K562 (cell line): ENCODE measurements around the gene GNA15. TPM values are rescaled to one million over a fixed set of nuclear protein-coding genes. Genes with fewer than 3 reads are reported as not detected.

Experiments
- ATAC-seq: fragments of 200-7000 bp; cut with Tn5 transposase; 3 replicates; pipeline ENCODE4 v1.9.1; 2020; ENCODE audit warnings: moderate library complexity
- BruUV-seq: library from RNA; stranded (reverse); fragments of 400-500 nt; replicated peaks from 2 replicates; lab custom pipeline; 2021; lab: Mats Ljungman, UMichigan
- CTCF ChIA-PET: fragments of 300-600 bp; formaldehyde crosslinking; extraction: SDS; loops from one replicate; lab custom pipeline; 2021; ENCODE audit warnings: low intra/inter-chr PET ratio; lab: Yijun Ruan, JAX
- POLR2A ChIA-PET: fragments of 300-600, 350-650 bp; sonication (Branson Sonifier 250); formaldehyde crosslinking; extraction: SDS; loops from one replicate; lab custom pipeline; 2021; ENCODE audit warnings: antibody characterized with exemption, inconsistent platforms; lab: Yijun Ruan, JAX
- DNase-seq, 4 experiments: peaks; one replicate each; pipeline versions ENCODE4 v3.0.0 to v3.0.0-alpha.2; 2011 to 2018; ENCODE audit warnings: low spot score in 3 of 4, mixed read lengths in 3 of 4; ENCODE audit errors: extremely low read depth in 1 of 4
- FAIRE-seq: peaks from 2 replicates; lab custom pipeline; 2011; peaks lifted over from hg19 to GRCh38; lab: Jason Lieb, UNC
- H2AFZ ChIP-seq: 2 replicates; pipeline ENCODE4 v1.6.0; 2011; ENCODE audit warnings: low read depth, low read length, control low read depth, inconsistent platforms
- H3K27ac ChIP-seq: fragments of 200-600 bp; 3 replicates; pipeline ENCODE4 v1.8.0; 2011; ENCODE audit warnings: low read depth, mild to moderate bottlenecking, control low read depth, inconsistent platforms, low read length, moderate library complexity, mixed read lengths; ENCODE audit errors: extremely low read depth
- H3K27me3 ChIP-seq, 2 experiments: fragments of 300-600 bp in 1 of 2; 2 replicates in 1 of 2; 3 replicates in 1 of 2; pipeline versions ENCODE4 v1.6.0 to v1.8.0; 2011; ENCODE audit warnings: inconsistent platforms in 2 of 2, low read length in 2 of 2, mild to moderate bottlenecking in 1 of 2, mixed read lengths in 1 of 2, moderate library complexity in 1 of 2; ENCODE audit not compliant: control insufficient read depth in 2 of 2, insufficient read depth in 2 of 2
- H3K36me3 ChIP-seq: fragments of 300-600 bp; 3 replicates; pipeline ENCODE4 v1.8.0; 2011; ENCODE audit warnings: mild to moderate bottlenecking, low read length, inconsistent platforms; ENCODE audit not compliant: control insufficient read depth, insufficient read depth
- H3K4me1 ChIP-seq, 2 experiments: fragments of 200-600 bp in 1 of 2; replicated peaks in 1 of 2; 2 replicates in 1 of 2; 3 replicates in 1 of 2; pipeline versions ENCODE4 v1.5.1 to v1.8.0; 2011; ENCODE audit warnings: inconsistent platforms in 2 of 2, low read length in 2 of 2, mild to moderate bottlenecking in 1 of 2, mixed read lengths in 1 of 2, moderate library complexity in 1 of 2; ENCODE audit not compliant: control insufficient read depth in 2 of 2, insufficient read depth in 2 of 2
- H3K4me2 ChIP-seq: 2 replicates; pipeline ENCODE4 v1.6.1; 2011; ENCODE audit warnings: low read length, control low read depth, inconsistent platforms, mixed read lengths; ENCODE audit not compliant: insufficient read depth
- H3K4me3 ChIP-seq: fragments of 200-600 bp; sonication (generic), shearing (Covaris generic); 2 replicates; pipeline ENCODE4 v1.5.1; 2016; ENCODE audit warnings: control low read depth, inconsistent platforms
- H3K79me2 ChIP-seq: fragments of 200-600 bp; 3 replicates; pipeline ENCODE4 v1.8.0; 2011; ENCODE audit warnings: low read length, inconsistent platforms; ENCODE audit not compliant: control insufficient read depth, insufficient read depth
- H3K9ac ChIP-seq, 2 experiments: 2 replicates each; pipeline versions ENCODE4 v1.6.0 to v1.6.1; 2011; ENCODE audit warnings: low read depth in 2 of 2, low read length in 2 of 2, control low read depth in 1 of 2, inconsistent platforms in 1 of 2, mild to moderate bottlenecking in 1 of 2, mixed read lengths in 1 of 2; ENCODE audit not compliant: insufficient read depth in 1 of 2
- H3K9me1 ChIP-seq: one replicate; pipeline ENCODE4 v1.6.0; 2011; ENCODE audit warnings: inconsistent platforms, mild to moderate bottlenecking, low read length, moderate library complexity; ENCODE audit not compliant: control insufficient read depth, insufficient read depth
- H3K9me3 ChIP-seq: replicated peaks from 2 replicates; pipeline ENCODE4 v1.5.1; 2011; ENCODE audit warnings: low read depth, low read length, inconsistent platforms; ENCODE audit not compliant: control insufficient read depth, insufficient read depth
- H4K20me1 ChIP-seq: replicated peaks from 2 replicates; pipeline ENCODE4 v1.6.1; 2011; ENCODE audit warnings: low read length, inconsistent platforms, mixed read lengths; ENCODE audit not compliant: control insufficient read depth, insufficient read depth
- CBX3 ChIP-seq, 2 experiments: IDR thresholded peaks; 1 replicate in 1 of 2; 2 replicates in 1 of 2; pipeline ENCODE4 v1.6.1; 2012; ENCODE audit warnings: inconsistent platforms in 2 of 2, low read length in 2 of 2, borderline replicate concordance in 1 of 2, control low read depth in 1 of 2
- WGBS: fragments of 100-300 bp; shearing (Covaris generic); methylation state at CpG from one replicate; pipeline ENCODE4 v1.1.6; 2016; ENCODE audit warnings: low coverage, mixed read lengths; ENCODE audit not compliant: insufficient coverage; ENCODE audit errors: missing lambda C conversion rate; 5-methylcytosine and 5-hydroxymethylcytosine counted together
- in situ Hi-C: fragments of 300-500 bp; cut with MboI; formaldehyde crosslinking; loops from 4 replicates; pipeline ENCODE4 v1.15.0; 2018; ENCODE audit warnings: inconsistent platforms, mixed read lengths
- intact Hi-C: fragments of 100-400 bp; cut with micrococcal nuclease; formaldehyde crosslinking; loops from 2 replicates; pipeline ENCODE4 v1.14.2; 2022
- polyA plus RNA-seq, 8 experiments: library from polyadenylated mRNA; depleted of rRNA in 4 of 8; stranded (reverse) in 5 of 8; unstranded in 3 of 8; fragments of >200 nt; fragmentation: Nextera tagmentation in 2 of 8; fragmentation: Illumina TruSeq in 1 of 8; extraction: Ambion mirVana in 2 of 8; extraction: Trizol in 1 of 8; gene quantifications; 2 replicates each; pipeline versions ENCODE4 v1.2.1 to v1.2.3, GENCODE V29; 2011 to 2014; ENCODE audit warnings: inconsistent platforms in 1 of 8, missing spikeins in 1 of 8
- total RNA-seq, 7 experiments: library from RNA; depleted of rRNA in 6 of 7; stranded (reverse); fragments of >200 nt in 6 of 7; fragmentation: Illumina TruSeq in 2 of 7; extraction: Trizol in 2 of 7; gene quantifications; 2 replicates each; pipeline versions ENCODE4 v1.2.1 to v1.2.3, GENCODE V29; 2011 to 2021; ENCODE audit warnings: low replicate concordance in 1 of 7
- TF ChIP-seq, protein P1 (sequence below): sonication (generic); formaldehyde crosslinking; IDR thresholded peaks from 2 replicates; pipeline ENCODE4 v1.8.0; 2022; ENCODE audit warnings: mild to moderate bottlenecking, missing genetic modification reagents, borderline replicate concordance
- TF ChIP-seq, protein P2 (sequence below): fragments of 450-650 bp; formaldehyde crosslinking; IDR thresholded peaks from 2 replicates; pipeline ENCODE4 v1.4.0; 2020; ENCODE audit warnings: mild to moderate bottlenecking

The GNA15 gene
- total and polyA plus RNA-seq, 9 of the 15 experiments (the other 6 are each of a cell fraction or from before 2014, with no cell fraction given) = 0.03 to 0.24 (median 0.11) TPM; not detected in 1

DNA sequence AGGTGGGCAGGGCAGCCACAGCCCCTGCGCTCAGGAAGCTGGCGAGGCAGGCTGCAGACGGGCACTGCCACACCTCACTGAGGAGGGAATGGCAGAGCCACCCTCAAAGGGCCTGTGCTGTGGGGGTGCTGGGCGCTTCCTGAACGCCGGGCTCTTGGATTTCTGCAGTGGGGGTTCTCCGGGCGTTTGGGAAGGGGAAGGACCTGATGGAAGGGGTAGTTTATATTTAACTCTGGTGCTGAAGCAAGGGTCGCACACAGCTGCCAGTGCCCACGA is 31.2 kb upstream of the GNA15 start:
- WGBS = 71% methylated on average over 8 of the region's 10 CpGs
- ChIA-PET CTCF (interaction anchor here (0.8 to 2.2 kb wide), 3 partner anchors 29 to 152 kb away, joined by 4 to 7 read pairs (median 7); no protein-coding TSS in a partner anchor), POLR2A (interaction anchor here (0.6 kb wide), 1 partner anchor 47 kb away, joined by 4 read pairs; no protein-coding TSS in a partner anchor)
- DNase-seq (no peak), ATAC-seq (no peak), FAIRE-seq (no peak)
- no peak overlapping the region for H3K4me2 ChIP-seq
- no peak overlapping the region for H3K4me3 ChIP-seq
- in situ Hi-C loops = no loop called here
- H3K27me3 ChIP-seq = no peaks in the 10 kb centered on the region
- no peak overlapping the region for H3K9ac ChIP-seq
- no peak overlapping the region for H3K27ac ChIP-seq
- H3K79me2 ChIP-seq = peaks cover 85% of the 10 kb centered on the region
- peaks cover 30% of the 10 kb centered on the region for H4K20me1 ChIP-seq
- TF ChIP-seq CBX3 (IDR thresholded peaks at IDR 0.05; ENCODE audit: borderline replicate concordance in 1 of 2, low read length in 2 of 2) = no peak
- TF ChIP-seq, protein P1, sequence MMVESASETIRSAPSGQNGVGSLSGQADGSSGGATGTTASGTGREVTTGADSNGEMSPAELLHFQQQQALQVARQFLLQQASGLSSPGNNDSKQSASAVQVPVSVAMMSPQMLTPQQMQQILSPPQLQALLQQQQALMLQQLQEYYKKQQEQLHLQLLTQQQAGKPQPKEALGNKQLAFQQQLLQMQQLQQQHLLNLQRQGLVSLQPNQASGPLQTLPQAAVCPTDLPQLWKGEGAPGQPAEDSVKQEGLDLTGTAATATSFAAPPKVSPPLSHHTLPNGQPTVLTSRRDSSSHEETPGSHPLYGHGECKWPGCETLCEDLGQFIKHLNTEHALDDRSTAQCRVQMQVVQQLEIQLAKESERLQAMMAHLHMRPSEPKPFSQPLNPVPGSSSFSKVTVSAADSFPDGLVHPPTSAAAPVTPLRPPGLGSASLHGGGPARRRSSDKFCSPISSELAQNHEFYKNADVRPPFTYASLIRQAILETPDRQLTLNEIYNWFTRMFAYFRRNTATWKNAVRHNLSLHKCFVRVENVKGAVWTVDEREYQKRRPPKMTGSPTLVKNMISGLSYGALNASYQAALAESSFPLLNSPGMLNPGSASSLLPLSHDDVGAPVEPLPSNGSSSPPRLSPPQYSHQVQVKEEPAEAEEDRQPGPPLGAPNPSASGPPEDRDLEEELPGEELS (CRISPR knock-in tag) = no peak
- TF ChIP-seq, protein P2, sequence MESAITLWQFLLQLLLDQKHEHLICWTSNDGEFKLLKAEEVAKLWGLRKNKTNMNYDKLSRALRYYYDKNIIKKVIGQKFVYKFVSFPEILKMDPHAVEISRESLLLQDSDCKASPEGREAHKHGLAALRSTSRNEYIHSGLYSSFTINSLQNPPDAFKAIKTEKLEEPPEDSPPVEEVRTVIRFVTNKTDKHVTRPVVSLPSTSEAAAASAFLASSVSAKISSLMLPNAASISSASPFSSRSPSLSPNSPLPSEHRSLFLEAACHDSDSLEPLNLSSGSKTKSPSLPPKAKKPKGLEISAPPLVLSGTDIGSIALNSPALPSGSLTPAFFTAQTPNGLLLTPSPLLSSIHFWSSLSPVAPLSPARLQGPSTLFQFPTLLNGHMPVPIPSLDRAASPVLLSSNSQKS = no peak
- BruUV-seq = no TSS peak
- H3K4me1 ChIP-seq = peaks cover 2 to 78% of the 10 kb centered on the region in 2 experiments; a peak in 3 of 5 replicates
- no peaks in the 10 kb centered on the region for H3K36me3 ChIP-seq
- no peak overlapping the region for H2AFZ ChIP-seq
- H3K9me3 ChIP-seq = no peaks in the 10 kb centered on the region
- intact Hi-C loops = loop anchor here (10.0 kb wide), 1 partner anchor 150 kb away; no protein-coding TSS in a partner anchor
- H3K9me1 ChIP-seq = peaks cover 5% of the 10 kb centered on the region
